Esophagus muscularis mucosa (tissue), 4 donors: ENCODE measurements around the gene SNX9.

Source experiments
- CTCF ChIP-seq, 3 experiments: fragments of 200-600 bp in 2 of 3; fragments of 450-650 bp in 1 of 3; sonication (generic) in 2 of 3; IDR thresholded peaks; one replicate each; pipeline ENCODE4 v1.5.1; 2017 to 2019; ENCODE audit warnings: antibody characterized with exemption in 3 of 3, mild to moderate bottlenecking in 2 of 3, moderate library complexity in 1 of 3
- EP300 ChIP-seq: sonication (generic); formaldehyde crosslinking; IDR thresholded peaks from one replicate; pipeline ENCODE4 v1.6.1; 2017; ENCODE audit warnings: antibody characterized with exemption
- POLR2A ChIP-seq: fragments of 450-650 bp; IDR thresholded peaks from one replicate; pipeline ENCODE4 v1.6.1; 2017; ENCODE audit warnings: antibody characterized with exemption, moderate library complexity, mild to moderate bottlenecking, low read depth

- TF ChIP-seq CTCF (IDR thresholded peaks at IDR 0.05) (no peak), EP300 (no peak), POLR2A (no peak)
Observed at GRCh38 chr6:157907651-157908050, 84.6 kb downstream of the SNX9 start.
